ENCODE results near the gene CCR5AS.

DNA sequence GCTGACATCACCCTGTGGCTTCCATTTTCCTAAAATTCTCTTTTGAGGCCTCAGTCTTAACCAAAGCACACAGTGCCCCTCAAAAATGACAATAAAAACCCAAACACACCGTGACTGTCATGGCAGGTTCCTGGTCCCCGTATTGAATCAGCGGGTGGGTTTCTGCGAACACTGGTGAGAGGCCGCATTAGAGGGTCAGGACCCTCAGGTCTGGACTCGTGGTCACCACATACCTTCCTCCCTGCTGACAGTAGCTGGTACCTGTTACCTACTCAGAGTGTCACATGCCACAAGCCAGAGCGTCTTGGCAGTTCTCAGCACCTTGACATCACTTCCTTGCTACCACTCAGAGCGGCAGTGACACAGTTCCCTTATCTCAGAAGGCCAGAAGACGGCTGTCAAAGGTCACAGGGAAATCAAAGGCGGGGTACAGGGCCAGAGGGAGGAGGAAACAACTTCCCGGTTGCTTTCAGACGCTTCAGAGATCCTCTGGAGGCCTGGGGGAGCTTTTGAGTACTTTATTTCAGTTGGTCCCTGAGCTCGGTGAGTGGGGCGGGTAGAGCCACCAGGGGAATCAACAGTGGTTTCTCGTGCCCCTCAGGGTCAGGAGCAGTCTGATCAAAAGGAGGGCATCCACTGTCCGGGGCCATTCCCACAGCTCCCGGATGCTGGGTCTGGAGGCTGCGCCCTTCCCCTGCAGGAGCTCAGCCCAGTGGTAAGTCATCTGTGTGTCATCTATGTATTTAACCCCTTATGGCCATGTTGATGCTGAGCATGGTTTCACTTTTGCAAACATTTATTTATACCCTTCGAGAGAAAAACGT lies at the start of gene CCR5AS, which contains the start of gene CCRL2:
- TF ChIP-seq, protein P1, sequence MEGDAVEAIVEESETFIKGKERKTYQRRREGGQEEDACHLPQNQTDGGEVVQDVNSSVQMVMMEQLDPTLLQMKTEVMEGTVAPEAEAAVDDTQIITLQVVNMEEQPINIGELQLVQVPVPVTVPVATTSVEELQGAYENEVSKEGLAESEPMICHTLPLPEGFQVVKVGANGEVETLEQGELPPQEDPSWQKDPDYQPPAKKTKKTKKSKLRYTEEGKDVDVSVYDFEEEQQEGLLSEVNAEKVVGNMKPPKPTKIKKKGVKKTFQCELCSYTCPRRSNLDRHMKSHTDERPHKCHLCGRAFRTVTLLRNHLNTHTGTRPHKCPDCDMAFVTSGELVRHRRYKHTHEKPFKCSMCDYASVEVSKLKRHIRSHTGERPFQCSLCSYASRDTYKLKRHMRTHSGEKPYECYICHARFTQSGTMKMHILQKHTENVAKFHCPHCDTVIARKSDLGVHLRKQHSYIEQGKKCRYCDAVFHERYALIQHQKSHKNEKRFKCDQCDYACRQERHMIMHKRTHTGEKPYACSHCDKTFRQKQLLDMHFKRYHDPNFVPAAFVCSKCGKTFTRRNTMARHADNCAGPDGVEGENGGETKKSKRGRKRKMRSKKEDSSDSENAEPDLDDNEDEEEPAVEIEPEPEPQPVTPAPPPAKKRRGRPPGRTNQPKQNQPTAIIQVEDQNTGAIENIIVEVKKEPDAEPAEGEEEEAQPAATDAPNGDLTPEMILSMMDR (IDR thresholded peaks at IDR 0.05) = no peak
- no peak for TF ChIP-seq ZFX (IDR thresholded peaks at IDR 0.05; ENCODE audit: borderline replicate concordance)

Data from 22Rv1 (cell line).